WI38 (cell line): ENCODE measurements around the gene GOLGB1.

Experiments
- H3K4me3 ChIP-seq: 2 replicates; pipeline ENCODE4 v1.5.1; 2011; ENCODE audit warnings: low read depth, mild to moderate bottlenecking, control low read depth, low read length
- CTCF ChIP-seq: IDR thresholded peaks from 2 replicates; pipeline ENCODE4 v1.5.1; 2012; ENCODE audit warnings: low read depth, mild to moderate bottlenecking, control low read depth, low read length

Gene GOLGB1

GRCh38 chr3:121648219-121648958, 101.2 kb downstream of the GOLGB1 start:
- TF ChIP-seq CTCF, result no peak
- H3K4me3 ChIP-seq, result no peak overlapping the region

GRCh38 chr3:121645054-121645453, 104.5 kb downstream of the GOLGB1 start:
- TF ChIP-seq CTCF, result no peak
- H3K4me3 ChIP-seq, result no peak overlapping the region

GRCh38 chr3:121642601-121643314, 106.8 kb downstream of the GOLGB1 start:
- TF ChIP-seq CTCF, result no peak
- no peak overlapping the region for H3K4me3 ChIP-seq

- no peak overlapping the region for H3K4me3 ChIP-seq
- no peak for TF ChIP-seq CTCF
Measured at GRCh38 chr3:121641127-121641526, 108.4 kb downstream of the GOLGB1 start.

DNA sequence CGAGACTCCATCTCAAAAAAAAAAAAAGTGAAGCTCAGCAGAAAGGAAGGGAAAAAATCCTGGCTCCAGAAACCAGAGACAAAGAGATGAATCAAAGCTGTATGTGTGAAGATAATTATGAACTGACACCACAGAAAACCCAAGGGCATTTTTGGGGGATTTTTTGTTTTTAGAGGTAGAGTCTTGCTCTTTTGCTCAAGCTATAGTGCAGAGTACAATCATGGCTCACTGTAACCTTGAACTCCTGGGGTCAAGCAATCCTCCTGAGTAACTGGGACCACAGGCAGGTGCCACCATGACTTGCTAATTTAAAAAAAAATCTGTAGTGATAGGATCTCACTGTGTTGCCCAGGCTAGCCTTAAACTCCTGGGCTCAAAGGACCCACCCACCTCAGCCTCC, 111.6 kb downstream of the GOLGB1 start:
- H3K4me3 ChIP-seq, result no peak overlapping the region
- TF ChIP-seq CTCF, result no peak

DNA sequence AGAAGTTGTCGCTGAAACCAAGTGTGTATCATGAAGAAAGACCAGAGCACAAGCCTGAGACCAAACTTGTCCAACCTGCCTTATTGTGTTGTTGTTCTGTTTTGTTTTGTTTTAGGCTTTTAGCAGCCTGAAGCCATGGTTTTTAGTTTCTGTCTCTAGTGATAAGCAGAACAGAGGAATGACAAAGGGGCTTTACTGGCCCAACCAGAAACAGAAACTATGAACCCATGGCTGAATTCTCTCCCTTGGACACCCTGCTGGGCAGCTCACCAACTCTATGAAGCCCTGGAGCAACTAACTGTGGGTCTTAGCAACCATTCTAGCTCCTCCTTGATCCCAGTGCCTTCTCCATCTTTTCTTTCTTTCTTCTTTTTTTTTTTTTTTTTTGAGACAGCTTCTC, 119.2 kb downstream of the GOLGB1 start:
- TF ChIP-seq CTCF, result no peak
- no peak overlapping the region for H3K4me3 ChIP-seq

- no peak for TF ChIP-seq CTCF
- H3K4me3 ChIP-seq, result no peak overlapping the region
Measured at GRCh38 chr3:121629601-121630000, 119.9 kb downstream of the GOLGB1 start.
